GM18951 (cell line): ENCODE data around the gene TMEFF2.

Experiments
- POLR2A ChIP-seq: IDR thresholded peaks from 4 replicates; pipeline ENCODE4 v1.6.1; 2011; ENCODE audit warnings: mild to moderate bottlenecking; ENCODE audit not compliant: insufficient read length, insufficient read depth; ENCODE audit errors: extremely low read depth
- in situ Hi-C: fragments of 300-500 bp; cut with MboI; formaldehyde crosslinking; loops from one replicate; pipeline ENCODE4 v1.12.0; 2022; ENCODE audit warnings: low sequenced_read_pairs, mixed read lengths, inconsistent platforms; ENCODE audit not compliant: unreplicated experiment

Gene TMEFF2

GRCh38 chr2:191952515-191953270, 242.0 kb downstream of the TMEFF2 start:
- in situ Hi-C loops, result no loop called here
- no peak for TF ChIP-seq POLR2A

DNA sequence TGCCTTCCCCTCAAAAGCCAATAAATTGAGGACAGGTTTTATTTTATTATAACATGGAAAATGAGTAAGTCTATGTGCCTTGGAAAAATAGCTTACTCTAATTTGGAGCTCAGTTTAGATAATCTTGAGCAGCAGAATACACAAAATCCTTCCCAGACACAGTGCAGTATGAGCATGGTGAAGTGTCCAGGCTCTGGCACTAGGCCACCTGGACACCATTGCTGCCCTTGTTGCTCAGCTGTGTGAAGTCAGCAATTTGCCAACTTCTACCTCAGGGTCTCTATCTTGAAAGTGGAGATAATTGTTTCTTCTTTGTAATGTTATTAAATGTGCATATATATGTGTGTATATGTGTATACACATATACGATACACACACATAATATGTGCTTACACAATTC, 242.9 kb downstream of the TMEFF2 start:
- in situ Hi-C loops, result no loop called here
- no peak for TF ChIP-seq POLR2A

GRCh38 chr2:191951376-191951775, 243.4 kb downstream of the TMEFF2 start:
- TF ChIP-seq POLR2A, result no peak
- in situ Hi-C loops, result no loop called here

DNA sequence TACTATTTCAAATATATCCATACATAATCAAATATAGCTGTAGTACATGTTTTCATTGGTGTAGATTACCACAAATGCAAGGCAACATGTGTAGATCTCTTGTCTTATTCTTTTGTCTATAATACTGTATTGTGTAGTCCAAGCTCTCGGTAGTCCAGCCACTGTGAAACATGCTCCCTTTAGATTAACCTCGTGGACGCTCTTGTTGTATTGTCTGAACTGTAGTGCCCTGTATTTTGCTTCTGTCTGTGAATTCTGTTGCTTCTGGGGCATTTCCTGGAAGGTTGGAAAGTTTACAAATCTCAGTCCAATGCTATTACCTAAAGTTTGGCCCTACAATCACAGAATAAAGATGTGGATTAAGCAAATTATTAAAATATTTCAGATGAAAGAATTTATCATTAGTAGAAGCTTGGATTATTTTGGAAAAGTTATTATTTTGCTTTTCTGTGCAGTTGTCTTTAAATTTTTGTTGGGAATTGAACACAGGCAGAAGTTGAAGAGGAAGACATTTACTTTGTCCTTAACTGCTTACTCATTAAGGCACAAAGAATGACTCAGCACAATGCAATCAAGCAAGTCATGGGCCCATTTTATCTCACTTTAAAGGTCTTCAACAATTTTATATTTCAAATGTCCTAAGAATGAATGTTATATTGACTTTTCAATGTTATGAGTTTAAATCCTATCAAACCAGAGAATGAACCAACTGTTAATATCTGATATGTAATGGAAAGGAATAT, 244.4 kb downstream of the TMEFF2 start:
- in situ Hi-C loops, result no loop called here
- no peak for TF ChIP-seq POLR2A

- in situ Hi-C loops, result no loop called here
- no peak for TF ChIP-seq POLR2A
Observed at GRCh38 chr2:191947235-191947634, 247.5 kb downstream of the TMEFF2 start.

- TF ChIP-seq POLR2A, result no peak
- in situ Hi-C loops, result no loop called here
Observed at GRCh38 chr2:191946471-191947182, 248.1 kb downstream of the TMEFF2 start.

GRCh38 chr2:191945623-191946022, 249.1 kb downstream of the TMEFF2 start:
- no peak for TF ChIP-seq POLR2A
- in situ Hi-C loops, result no loop called here

- in situ Hi-C loops, result no loop called here
- no peak for TF ChIP-seq POLR2A
Observed at GRCh38 chr2:191942739-191943103, 252.0 kb downstream of the TMEFF2 start.

DNA sequence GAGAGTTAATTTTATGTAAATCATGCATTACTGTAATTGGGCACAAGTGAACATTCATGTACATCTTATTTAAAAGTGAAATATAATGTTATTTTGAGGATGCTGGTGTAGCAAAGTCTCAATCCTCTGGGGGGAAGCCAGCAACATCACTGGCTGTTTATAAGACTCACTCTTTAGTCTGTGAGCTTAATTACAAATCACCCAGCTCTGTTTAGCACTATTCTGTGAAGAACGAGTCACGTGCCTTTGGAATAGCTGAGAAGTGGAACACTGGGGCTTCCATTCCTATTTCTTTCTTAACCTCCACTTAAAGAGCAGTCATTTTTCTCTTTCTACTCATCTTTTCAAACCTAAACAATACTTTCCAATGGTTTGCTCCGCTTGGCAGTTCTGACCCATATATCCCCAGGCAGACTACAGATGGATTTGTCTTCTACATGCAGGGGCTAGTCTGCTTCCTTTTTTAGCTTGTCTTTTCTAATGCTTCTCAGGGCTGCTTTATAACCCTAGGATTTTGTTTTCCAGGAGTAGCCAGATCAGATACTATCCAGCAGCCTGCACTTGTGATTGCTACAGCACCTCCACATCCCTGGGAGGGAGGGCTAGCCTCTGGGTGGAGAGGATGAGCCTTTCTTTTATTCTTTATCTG, 252.5 kb downstream of the TMEFF2 start:
- in situ Hi-C loops, result no loop called here
- no peak for TF ChIP-seq POLR2A

DNA sequence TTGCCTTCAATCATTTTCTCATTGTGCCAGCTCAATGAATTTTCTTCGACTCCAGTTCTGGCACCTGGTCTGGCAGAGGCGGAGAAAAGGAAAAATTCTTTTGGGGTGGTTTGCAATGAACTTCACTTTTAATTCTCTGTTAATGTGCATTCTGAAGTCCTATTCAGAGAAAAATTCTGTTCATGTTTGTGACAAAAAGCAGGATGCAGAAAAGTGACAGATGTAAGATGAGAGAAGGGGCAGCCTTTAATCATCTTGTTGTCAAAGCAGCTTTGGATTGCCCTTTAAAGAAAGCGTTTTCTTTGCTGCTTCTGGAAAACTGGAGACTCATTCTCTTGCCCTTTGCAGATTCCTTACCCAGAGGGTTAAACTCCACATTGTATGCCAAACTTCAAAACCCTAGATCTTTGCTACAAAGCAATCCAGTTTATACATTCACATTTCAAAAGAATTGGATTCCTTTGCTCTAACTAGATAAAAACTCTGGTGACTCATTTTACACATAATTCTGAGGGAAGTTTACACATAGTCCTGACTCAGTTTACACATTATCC, 253.3 kb downstream of the TMEFF2 start:
- in situ Hi-C loops, result no loop called here
- TF ChIP-seq POLR2A, result no peak

- in situ Hi-C loops, result no loop called here
- no peak for TF ChIP-seq POLR2A
Observed at GRCh38 chr2:191938779-191939178, 256.0 kb downstream of the TMEFF2 start.

DNA sequence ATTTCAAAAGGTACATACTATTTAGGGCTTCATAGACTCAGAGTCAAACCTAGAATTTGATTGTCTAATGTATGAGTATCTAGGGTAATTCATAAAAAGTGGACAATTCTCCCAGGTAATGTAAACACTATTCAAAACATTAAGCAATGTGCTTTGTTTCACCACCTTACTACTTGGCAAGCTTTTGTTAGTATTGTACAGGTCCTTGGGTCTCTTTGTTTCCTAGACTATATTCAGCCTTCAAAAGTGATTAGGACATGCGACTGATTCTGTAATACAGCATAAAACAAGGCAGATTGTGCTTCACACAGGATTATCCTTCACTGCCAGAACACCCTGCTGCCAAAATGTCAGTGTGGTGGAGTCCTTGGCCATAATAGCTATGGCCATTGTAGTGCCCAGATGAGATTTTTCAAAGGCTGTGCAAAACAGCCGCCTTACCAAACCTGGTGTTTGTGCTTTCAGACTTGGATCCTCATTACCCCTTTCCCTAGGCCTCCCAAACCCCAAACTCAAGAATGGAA, 257.8 kb downstream of the TMEFF2 start:
- no peak for TF ChIP-seq POLR2A
- in situ Hi-C loops, result no loop called here

- in situ Hi-C loops, result no loop called here
- TF ChIP-seq POLR2A, result no peak
Observed at GRCh38 chr2:191935247-191935646, 259.5 kb downstream of the TMEFF2 start.
